ENCODE measurements around the gene PAK4.
"Not testable (repeated sequence)": the region's sequence is repeated elsewhere in the genome, so short reads cannot be mapped to it uniquely, and the experiment has no call there.

The PAK4 gene

DNA sequence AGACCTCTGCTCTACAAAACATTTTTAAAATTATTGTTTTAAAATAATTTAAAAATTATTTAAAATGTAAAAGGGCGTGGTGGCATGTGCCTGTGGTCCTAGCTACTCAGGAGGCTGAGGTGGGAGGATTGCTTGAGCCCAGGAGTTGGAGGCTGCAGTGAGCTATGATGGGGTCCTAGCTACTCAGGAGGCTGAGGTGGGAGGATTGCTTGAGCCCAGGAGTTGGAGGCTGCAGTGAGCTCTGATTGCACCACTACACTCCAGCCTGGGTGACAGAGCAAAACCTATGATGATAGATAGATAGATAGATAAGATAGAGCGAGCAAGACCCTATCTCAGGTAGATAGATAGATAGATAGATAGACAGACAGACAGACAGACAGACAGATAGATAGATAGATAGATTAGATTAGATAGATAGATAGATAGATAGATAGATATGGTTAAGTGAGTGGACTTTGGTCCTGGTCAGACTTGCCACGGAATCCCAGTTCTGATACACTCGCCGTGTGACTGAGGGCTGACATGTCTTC is 18.2 kb downstream of the PAK4 start:
- DNase-seq; intact Hi-C loops (cut with DNase I): not testable (repeated sequence)

DNA sequence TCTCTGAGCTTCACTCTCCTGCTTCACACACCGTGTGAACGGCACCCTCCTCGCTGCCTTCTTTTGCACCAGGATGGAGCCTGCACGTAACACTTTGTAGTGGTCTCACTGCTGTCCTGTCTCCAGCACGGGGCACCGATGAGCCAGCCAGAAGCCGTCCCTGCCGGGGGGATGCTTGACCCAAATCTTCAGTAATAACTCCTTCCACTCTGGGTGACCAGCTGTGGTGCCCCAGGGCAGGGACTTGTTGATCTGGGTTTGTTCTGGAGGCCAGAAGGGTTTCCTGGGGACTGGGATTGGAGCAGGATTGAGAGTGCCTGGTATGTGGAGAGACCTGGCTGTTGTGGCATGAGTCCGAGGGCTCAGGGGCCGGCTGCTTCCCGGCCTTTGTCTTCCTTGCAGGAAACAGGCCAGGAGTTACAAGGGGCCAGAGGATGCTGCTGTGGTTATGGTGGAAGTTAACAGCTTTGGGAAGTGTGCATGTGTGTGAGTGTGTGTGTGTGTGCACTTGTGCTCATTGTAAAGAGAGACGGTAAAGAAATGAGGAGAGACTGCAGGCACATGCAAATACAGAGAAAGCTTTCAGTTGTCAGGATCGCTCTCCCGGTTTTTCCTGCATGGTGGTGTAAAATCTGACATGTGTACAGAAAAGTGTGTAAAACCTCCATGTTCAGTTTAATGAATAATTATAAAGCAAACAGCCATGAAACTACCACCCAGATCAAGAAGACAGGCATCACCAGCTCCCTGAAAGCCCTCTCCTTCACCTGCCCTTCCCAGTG is 18.9 kb downstream of the PAK4 start:
- intact Hi-C loops (cut with DNase I) = no loop called here
- DNase-seq = peak in 1 of 10 donors; percentile 78

GRCh38 chr19:39145180-39145953 is 19.8 kb downstream of the PAK4 start:
- peak in 6 of 10 donors; percentile 43 to 91 (median 58) for DNase-seq
- intact Hi-C loops (cut with DNase I) = no loop called here

GRCh38 chr19:39146091-39146490 is 20.5 kb downstream of the PAK4 start:
- intact Hi-C loops (cut with DNase I) = no loop called here
- no peak for DNase-seq

DNA sequence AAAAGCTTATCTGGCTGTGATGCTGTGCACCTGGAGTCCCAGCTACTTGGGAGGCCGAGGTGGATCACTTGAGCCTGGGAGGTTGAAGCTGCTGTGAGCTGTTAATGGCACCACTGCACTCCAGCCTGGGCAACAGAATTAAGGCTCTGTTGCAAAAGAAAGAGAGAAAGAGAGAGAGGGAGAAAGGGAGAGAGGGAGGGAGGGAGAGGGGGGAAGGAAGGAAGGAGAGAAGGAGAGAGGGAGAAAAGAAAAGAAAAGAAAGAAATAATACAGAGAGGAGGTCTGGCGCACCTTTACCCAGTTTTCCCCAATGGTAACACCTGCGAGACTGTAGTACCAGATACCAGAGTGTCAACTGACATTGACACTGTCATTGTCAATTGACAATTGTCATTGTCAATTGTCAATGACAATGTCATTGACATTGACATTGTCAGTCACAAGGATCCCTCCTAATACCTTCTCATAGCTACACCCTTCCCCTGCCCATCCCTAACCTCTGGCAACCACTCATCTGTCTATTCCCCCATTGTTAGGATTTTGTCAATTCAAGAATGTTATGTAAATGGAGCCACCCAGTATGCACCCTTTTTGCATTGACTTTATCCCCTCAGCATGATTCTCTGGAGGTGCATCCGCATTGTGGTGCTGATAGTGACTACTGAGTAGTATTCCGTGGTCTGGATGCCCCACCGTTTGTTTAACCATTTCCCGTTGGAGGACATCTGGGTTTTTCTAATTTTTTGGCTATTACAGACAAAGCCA is 21.3 kb downstream of the PAK4 start:
- intact Hi-C loops (cut with DNase I) = no loop called here
- no peak for DNase-seq

DNA sequence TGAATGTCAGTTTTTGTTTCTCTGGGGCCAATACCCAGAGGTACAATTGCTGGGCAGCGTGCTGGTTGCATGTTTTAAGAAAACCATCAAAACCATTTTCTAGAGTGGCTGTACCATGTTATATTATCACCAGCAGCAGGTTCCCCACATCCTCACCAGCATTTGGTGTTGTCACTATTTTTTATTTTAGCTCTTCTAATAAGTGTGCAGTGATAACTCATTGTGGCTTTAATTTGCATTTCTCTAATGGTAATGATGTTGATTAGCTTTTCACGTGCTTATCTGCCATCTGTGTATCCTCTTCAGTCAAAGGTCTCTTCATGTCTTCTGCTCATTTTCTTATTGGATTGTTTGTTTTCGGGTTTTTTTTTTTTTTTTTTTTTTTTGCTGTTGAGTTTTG is 21.9 kb downstream of the PAK4 start:
- DNase-seq = no peak
- intact Hi-C loops (cut with DNase I) = no loop called here

- DNase-seq = no peak
Measured at GRCh38 chr19:39148939-39149529, 23.4 kb downstream of the PAK4 start.

GRCh38 chr19:39150235-39150634 is 24.6 kb downstream of the PAK4 start:
- no peak for DNase-seq
- intact Hi-C loops (cut with DNase I) = no loop called here

More at GRCh38 chr19:39148939-39149529, 23.4 kb downstream of the PAK4 start:
- intact Hi-C loops (cut with DNase I) = no loop called here

GRCh38 chr19:39150807-39151600 is 25.4 kb downstream of the PAK4 start:
- DNase-seq = peak in 1 of 10 donors; percentile 75
- intact Hi-C loops (cut with DNase I) = no loop called here

GRCh38 chr19:39152066-39152465 is 26.5 kb downstream of the PAK4 start:
- intact Hi-C loops (cut with DNase I) = no loop called here
- no peak for DNase-seq

- intact Hi-C loops (cut with DNase I) = no loop called here
- DNase-seq = no peak
Measured at GRCh38 chr19:39154100-39154628, 28.6 kb downstream of the PAK4 start.

DNA sequence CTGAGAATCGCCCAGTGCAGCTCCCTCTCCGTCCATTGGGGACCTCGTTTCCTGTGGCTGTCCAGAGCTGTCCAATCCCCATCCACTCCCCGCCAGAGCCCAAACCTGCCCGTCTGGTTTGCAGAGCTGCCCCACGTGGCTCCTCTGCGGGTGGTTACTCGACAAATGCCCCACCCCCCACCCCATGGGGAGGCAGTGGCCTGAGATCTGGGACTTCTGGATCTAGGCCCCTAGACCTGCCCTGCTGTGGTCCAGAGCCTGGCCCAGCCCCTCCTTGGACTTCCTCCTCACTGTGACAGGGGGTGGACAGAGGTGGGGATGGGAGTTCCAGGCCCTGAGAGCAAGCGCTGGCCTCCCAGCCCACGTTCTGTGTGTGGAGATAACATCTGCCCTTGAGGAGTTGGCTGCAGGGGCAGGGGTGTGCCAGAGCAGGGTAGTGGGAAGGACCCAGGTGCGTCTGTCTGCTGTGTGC is 29.1 kb downstream of the PAK4 start:
- DNase-seq = no peak
- intact Hi-C loops (cut with DNase I) = no loop called here

DNA sequence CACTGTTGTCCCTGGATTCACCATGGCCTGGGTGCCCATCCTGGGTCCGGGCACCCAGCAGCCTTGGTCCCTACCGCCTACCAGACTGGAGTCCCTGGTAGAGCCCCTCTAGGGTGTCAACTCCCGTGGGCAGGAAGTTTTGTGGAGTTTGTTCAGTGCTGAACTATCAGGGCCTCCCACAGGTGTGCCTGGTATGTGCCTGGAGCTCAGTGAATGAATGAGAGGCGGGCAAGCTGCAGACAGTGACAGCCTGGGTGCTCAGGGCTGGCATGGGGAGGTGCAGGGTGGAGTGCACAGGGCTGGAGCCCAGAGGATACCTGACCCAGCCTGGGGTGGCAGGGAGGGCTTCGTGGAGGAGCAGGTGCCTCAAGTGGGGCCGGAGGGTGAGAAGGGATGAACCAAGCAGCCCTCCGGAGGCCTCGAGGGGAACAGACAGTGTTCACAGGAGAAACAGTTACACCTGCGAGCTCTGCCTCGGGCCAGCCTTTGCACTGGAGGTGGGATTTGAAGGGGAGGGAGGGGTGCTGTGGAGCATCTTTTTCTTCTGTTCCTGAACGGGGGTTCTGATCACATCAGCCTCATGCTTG is 29.6 kb downstream of the PAK4 start:
- DNase-seq = no peak
- intact Hi-C loops (cut with DNase I) = no loop called here

GRCh38 chr19:39155741-39156140 is 30.2 kb downstream of the PAK4 start:
- intact Hi-C loops (cut with DNase I) = no loop called here
- DNase-seq = no peak

GRCh38 chr19:39156326-39157230 is 31.0 kb downstream of the PAK4 start:
- no peak for DNase-seq
- intact Hi-C loops (cut with DNase I) = no loop called here

GRCh38 chr19:39157275-39157996 is 31.9 kb downstream of the PAK4 start:
- intact Hi-C loops (cut with DNase I) = no loop called here
- peak in 1 of 10 donors; percentile 81 for DNase-seq

GRCh38 chr19:39157997-39158389 is 32.4 kb downstream of the PAK4 start:
- intact Hi-C loops (cut with DNase I) = no loop called here
- no peak for DNase-seq
